Astrocyte of the cerebellum (primary cell): Measurements from ENCODE around the gene DDX49.

ENCODE experiments used
- DNase-seq: peaks from one replicate; pipeline ENCODE4 v3.0.0-alpha.2; 2011; ENCODE audit warnings: low read depth
- H3K4me3 ChIP-seq: 2 replicates; pipeline ENCODE4 v1.5.1; 2011; ENCODE audit warnings: mild to moderate bottlenecking, low read depth, low read length, moderate library complexity
- in situ Hi-C: cut with HindIII; loops from 2 replicates; pipeline ENCODE4 v1.10.0; 2017; ENCODE audit warnings: low sequenced_read_pairs
- TF ChIP-seq, protein P1 (sequence below): IDR thresholded peaks from 2 replicates; pipeline ENCODE4 v1.5.1; 2012; ENCODE audit warnings: low read length, low read depth, moderate library complexity, mild to moderate bottlenecking; ENCODE audit errors: missing control alignments

DDX49 gene

GRCh38 chr19:18924684-18925213, 5.2 kb downstream of the DDX49 start:
- in situ Hi-C loops = no loop called here

GRCh38 chr19:18928018-18928805, 8.7 kb downstream of the DDX49 start:
- TF ChIP-seq, protein P1, sequence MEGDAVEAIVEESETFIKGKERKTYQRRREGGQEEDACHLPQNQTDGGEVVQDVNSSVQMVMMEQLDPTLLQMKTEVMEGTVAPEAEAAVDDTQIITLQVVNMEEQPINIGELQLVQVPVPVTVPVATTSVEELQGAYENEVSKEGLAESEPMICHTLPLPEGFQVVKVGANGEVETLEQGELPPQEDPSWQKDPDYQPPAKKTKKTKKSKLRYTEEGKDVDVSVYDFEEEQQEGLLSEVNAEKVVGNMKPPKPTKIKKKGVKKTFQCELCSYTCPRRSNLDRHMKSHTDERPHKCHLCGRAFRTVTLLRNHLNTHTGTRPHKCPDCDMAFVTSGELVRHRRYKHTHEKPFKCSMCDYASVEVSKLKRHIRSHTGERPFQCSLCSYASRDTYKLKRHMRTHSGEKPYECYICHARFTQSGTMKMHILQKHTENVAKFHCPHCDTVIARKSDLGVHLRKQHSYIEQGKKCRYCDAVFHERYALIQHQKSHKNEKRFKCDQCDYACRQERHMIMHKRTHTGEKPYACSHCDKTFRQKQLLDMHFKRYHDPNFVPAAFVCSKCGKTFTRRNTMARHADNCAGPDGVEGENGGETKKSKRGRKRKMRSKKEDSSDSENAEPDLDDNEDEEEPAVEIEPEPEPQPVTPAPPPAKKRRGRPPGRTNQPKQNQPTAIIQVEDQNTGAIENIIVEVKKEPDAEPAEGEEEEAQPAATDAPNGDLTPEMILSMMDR = no peak
- H3K4me3 ChIP-seq = no peak overlapping the region
- no peak for DNase-seq
- in situ Hi-C loops = no loop called here

More at GRCh38 chr19:18924684-18925213, 5.2 kb downstream of the DDX49 start:
- TF ChIP-seq, protein P1 = no peak
- no peak overlapping the region for H3K4me3 ChIP-seq
- no peak for DNase-seq

GRCh38 chr19:18929311-18929710, 9.8 kb downstream of the DDX49 start:
- in situ Hi-C loops = no loop called here
- no peak overlapping the region for H3K4me3 ChIP-seq
- TF ChIP-seq, protein P1 = no peak
- no peak for DNase-seq

GRCh38 chr19:18931316-18932162, 12.0 kb downstream of the DDX49 start:
- DNase-seq = no peak
- H3K4me3 ChIP-seq = no peak overlapping the region
- TF ChIP-seq, protein P1 = no peak
- in situ Hi-C loops = no loop called here

- in situ Hi-C loops = no loop called here
- no peak overlapping the region for H3K4me3 ChIP-seq
- TF ChIP-seq, protein P1 = no peak
- no peak for DNase-seq
Measured at GRCh38 chr19:18932216-18932841, 12.8 kb downstream of the DDX49 start.

DNA sequence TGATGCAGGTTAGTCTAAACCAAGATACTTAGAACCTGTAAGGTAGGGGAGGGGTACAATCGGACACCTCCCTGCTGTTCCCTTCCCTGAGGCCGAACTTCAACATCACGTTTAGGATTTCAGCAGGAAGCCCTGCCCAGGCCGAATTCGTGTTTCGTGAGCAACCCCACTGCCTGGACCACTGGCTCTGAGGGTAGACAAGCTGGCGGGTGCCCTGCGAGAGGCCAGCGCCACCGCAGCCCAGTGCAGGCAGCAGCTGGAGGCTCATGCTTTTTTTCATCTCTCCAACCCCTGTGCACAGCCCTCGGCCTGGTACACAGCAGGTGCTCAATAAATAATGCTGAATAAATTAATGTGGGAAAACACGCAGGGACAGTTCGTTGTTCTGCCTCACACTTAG, 13.8 kb downstream of the DDX49 start:
- in situ Hi-C loops = no loop called here
- no peak for DNase-seq
- TF ChIP-seq, protein P1 = no peak
- no peak overlapping the region for H3K4me3 ChIP-seq
